Activated naive CD4-positive, alpha-beta T cell treated with anti-CD3 and anti-CD28 coated beads, Interleukin-2, amount 50 U/mL, for 24 hours (primary cell): Measurements from ENCODE around the gene ARHGEF28.

Experiments
- H3K27ac Mint-ChIP-seq: one replicate; pipeline ENCODE4 v1.8.0; 2021; ENCODE audit warnings: mild to moderate bottlenecking, mixed read lengths
- H3K27me3 Mint-ChIP-seq: one replicate; pipeline ENCODE4 v1.8.0; 2021; ENCODE audit warnings: mixed read lengths
- H3K36me3 Mint-ChIP-seq: one replicate; pipeline ENCODE4 v1.8.0; 2021; ENCODE audit warnings: mixed read lengths
- H3K4me1 Mint-ChIP-seq: one replicate; pipeline ENCODE4 v1.8.0; 2021; ENCODE audit warnings: mixed read lengths
- H3K4me3 Mint-ChIP-seq: one replicate; pipeline ENCODE4 v1.8.0; 2021; ENCODE audit warnings: mild to moderate bottlenecking, mixed read lengths
- H3K9me3 Mint-ChIP-seq: one replicate; pipeline ENCODE4 v1.8.0; 2021; ENCODE audit warnings: mixed read lengths

The ARHGEF28 gene

GRCh38 chr5:73749485-73750270 lies 123.7 kb downstream of the ARHGEF28 start:
- no peaks in the 10 kb centered on the region for H3K4me1 Mint-ChIP-seq
- no peak overlapping the region for H3K27ac Mint-ChIP-seq
- no peak overlapping the region for H3K4me3 Mint-ChIP-seq
- peaks cover 20% of the 10 kb centered on the region for H3K27me3 Mint-ChIP-seq
- H3K36me3 Mint-ChIP-seq, result no peaks in the 10 kb centered on the region
- no peaks in the 10 kb centered on the region for H3K9me3 Mint-ChIP-seq

DNA sequence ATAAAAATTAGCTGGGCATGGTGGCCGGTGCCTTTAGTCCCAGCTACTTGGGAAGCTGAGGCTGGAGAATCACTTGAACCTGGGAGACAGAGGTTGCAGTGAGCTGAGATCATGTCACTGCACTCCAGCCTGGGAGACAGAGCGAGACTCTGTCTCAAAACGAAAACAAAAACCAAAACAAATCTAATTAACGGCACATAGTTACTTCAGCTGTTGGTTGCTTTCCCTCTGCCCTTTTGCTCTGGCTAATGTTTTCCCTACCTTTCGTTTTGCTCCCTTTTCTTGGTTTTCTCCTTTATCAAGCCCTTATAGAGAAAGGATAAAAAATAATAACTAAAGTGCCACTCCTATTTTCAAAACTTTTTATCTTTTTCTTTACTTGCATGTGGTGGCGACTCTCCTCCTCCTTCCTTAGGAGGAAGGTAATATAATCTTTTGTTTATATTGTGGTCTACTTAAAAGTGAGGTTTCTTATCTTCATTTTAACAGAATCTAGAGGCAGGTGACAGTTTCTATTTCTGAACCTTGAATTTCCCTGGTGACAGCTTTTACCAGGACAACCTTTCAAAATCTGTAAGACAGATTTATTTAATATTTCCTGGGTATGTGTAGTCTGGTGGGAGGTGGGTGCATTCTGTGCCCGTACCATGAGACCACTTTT lies 125.4 kb downstream of the ARHGEF28 start:
- H3K9me3 Mint-ChIP-seq, result no peaks in the 10 kb centered on the region
- H3K27ac Mint-ChIP-seq, result no peak overlapping the region
- no peaks in the 10 kb centered on the region for H3K36me3 Mint-ChIP-seq
- H3K4me1 Mint-ChIP-seq, result no peaks in the 10 kb centered on the region
- H3K4me3 Mint-ChIP-seq, result no peak overlapping the region
- peaks cover 18% of the 10 kb centered on the region for H3K27me3 Mint-ChIP-seq

GRCh38 chr5:73754254-73754653 lies 128.3 kb downstream of the ARHGEF28 start:
- Mint-ChIP-seq H3K27me3 (peaks cover 12% of the 10 kb centered on the region), H3K27ac (no peak overlapping the region), H3K36me3 (no peaks in the 10 kb centered on the region)

GRCh38 chr5:73757416-73757815 lies 131.4 kb downstream of the ARHGEF28 start:
- H3K4me1 Mint-ChIP-seq, result no peaks in the 10 kb centered on the region
- H3K27ac Mint-ChIP-seq, result no peak overlapping the region
- peaks cover 6% of the 10 kb centered on the region for H3K27me3 Mint-ChIP-seq
- H3K36me3 Mint-ChIP-seq, result no peaks in the 10 kb centered on the region
- H3K9me3 Mint-ChIP-seq, result no peaks in the 10 kb centered on the region
- H3K4me3 Mint-ChIP-seq, result no peak overlapping the region

More at GRCh38 chr5:73754254-73754653, 128.3 kb downstream of the ARHGEF28 start:
- H3K4me1 Mint-ChIP-seq, result no peaks in the 10 kb centered on the region
- H3K4me3 Mint-ChIP-seq, result no peak overlapping the region
- no peaks in the 10 kb centered on the region for H3K9me3 Mint-ChIP-seq

DNA sequence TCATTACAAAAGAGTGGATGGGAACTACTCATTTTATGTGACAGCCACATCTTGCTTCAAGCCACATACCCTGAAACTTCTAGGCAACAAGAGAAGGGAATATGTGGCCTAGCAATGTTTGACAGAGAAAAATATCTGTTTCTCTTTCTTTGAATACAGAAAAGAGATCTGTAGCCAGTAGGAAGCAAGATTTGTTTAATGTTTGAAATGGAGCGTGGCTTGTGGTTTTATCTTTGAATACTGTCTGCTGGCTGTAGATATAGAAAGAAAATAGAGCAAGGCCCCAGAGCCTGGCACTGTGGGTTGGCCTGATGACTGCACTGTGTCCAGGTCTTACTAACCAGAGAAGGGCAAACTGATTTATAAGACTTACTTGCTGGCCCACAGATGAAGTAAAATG lies 133.8 kb downstream of the ARHGEF28 start:
- H3K27me3 Mint-ChIP-seq, result peaks cover 3% of the 10 kb centered on the region
- H3K4me3 Mint-ChIP-seq, result no peak overlapping the region
- no peaks in the 10 kb centered on the region for H3K36me3 Mint-ChIP-seq
- H3K4me1 Mint-ChIP-seq, result no peaks in the 10 kb centered on the region
- no peak overlapping the region for H3K27ac Mint-ChIP-seq
- H3K9me3 Mint-ChIP-seq, result no peaks in the 10 kb centered on the region

DNA sequence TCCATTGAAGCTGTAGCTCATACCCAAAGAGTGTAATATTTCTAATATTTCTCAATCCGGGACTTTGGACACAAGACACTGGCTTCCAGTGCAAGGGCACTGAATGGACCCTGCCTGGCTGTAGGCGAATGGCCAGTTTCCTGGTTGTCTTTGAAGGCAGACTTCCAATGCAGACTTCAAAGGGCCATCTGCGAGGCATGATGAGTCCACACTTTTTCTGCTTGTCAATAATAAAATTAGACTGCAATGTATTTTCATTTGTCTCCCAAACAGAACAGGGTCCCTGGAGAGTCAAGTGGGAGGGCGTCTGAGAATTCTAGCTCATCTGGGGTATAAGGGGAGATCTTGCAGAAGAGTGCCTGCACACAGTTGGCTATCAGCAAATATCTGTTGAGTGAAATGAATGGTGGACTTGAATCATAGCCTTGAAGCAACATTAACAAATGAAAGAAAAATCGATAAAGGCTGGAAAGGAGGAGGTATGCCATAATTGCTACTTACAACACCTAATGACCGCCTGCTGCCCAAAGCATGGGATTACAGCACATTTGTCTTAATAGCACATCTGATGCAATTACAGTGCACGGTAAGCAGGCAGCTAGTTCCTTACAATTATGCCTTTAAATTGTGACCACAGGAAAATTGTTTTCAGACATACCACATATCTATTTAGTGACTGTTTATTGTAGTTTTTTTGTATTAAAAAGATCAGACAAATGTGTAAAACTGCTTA lies 137.5 kb downstream of the ARHGEF28 start:
- no peaks in the 10 kb centered on the region for H3K36me3 Mint-ChIP-seq
- no peak overlapping the region for H3K27ac Mint-ChIP-seq
- H3K9me3 Mint-ChIP-seq, result no peaks in the 10 kb centered on the region
- peaks cover 3% of the 10 kb centered on the region for H3K27me3 Mint-ChIP-seq
- H3K4me1 Mint-ChIP-seq, result no peaks in the 10 kb centered on the region
- H3K4me3 Mint-ChIP-seq, result no peak overlapping the region

DNA sequence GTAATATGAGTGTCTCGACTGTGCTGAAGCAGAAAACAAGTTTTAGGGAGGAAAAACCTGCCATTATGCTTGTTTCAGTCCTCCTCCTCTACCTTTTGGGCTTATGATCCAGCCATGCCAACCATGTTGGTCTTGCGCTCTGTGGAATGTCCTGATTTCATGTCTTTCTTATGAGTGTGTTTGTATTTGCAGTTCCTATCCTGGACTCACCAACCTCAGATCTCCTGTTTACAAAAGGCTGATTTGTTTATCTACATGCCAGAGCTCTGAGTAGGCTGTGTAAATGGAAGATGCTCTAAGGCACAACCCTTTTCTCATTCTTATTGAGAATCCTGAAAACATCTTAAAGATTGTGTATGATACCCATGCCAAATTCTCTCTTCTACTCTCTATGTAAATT lies 138.6 kb downstream of the ARHGEF28 start:
- H3K4me1 Mint-ChIP-seq, result no peaks in the 10 kb centered on the region
- no peaks in the 10 kb centered on the region for H3K9me3 Mint-ChIP-seq
- H3K27ac Mint-ChIP-seq, result no peak overlapping the region
- peaks cover 3% of the 10 kb centered on the region for H3K27me3 Mint-ChIP-seq
- H3K36me3 Mint-ChIP-seq, result no peaks in the 10 kb centered on the region
- H3K4me3 Mint-ChIP-seq, result no peak overlapping the region

DNA sequence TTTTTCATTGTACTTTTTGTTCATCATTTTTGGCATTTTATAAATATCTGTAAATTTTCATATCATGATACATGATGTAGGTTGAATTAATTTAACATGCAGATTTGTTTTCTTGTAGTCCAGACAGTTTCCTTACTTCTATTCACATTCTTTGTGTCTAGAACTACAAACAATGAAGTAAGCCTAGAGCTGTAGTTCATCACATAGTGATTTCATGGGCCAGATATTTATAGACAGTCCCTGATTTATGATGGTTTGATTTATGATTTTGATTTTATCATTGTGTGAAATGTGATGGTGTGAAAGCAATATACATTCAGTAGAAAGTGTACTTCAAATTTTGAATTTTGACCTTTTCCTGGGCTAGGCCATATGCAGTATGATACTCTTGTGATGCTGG lies 139.0 kb downstream of the ARHGEF28 start:
- Mint-ChIP-seq H3K4me3 (no peak overlapping the region), H3K4me1 (no peaks in the 10 kb centered on the region), H3K36me3 (no peaks in the 10 kb centered on the region), H3K27ac (no peak overlapping the region), H3K9me3 (no peaks in the 10 kb centered on the region), H3K27me3 (peaks cover 3% of the 10 kb centered on the region)

- Mint-ChIP-seq H3K36me3 (no peaks in the 10 kb centered on the region), H3K4me1 (no peaks in the 10 kb centered on the region), H3K9me3 (no peaks in the 10 kb centered on the region), H3K4me3 (no peak overlapping the region), H3K27ac (no peak overlapping the region), H3K27me3 (peaks cover 3% of the 10 kb centered on the region)
These were observed 140.9 kb downstream of the ARHGEF28 start for GRCh38 chr5:73766902-73767301.

- H3K9me3 Mint-ChIP-seq, result no peaks in the 10 kb centered on the region
- no peaks in the 10 kb centered on the region for H3K4me1 Mint-ChIP-seq
- H3K27ac Mint-ChIP-seq, result no peak overlapping the region
- no peaks in the 10 kb centered on the region for H3K36me3 Mint-ChIP-seq
- H3K4me3 Mint-ChIP-seq, result no peak overlapping the region
- H3K27me3 Mint-ChIP-seq, result no peaks in the 10 kb centered on the region
These were observed 144.4 kb downstream of the ARHGEF28 start for GRCh38 chr5:73770172-73771025.

DNA sequence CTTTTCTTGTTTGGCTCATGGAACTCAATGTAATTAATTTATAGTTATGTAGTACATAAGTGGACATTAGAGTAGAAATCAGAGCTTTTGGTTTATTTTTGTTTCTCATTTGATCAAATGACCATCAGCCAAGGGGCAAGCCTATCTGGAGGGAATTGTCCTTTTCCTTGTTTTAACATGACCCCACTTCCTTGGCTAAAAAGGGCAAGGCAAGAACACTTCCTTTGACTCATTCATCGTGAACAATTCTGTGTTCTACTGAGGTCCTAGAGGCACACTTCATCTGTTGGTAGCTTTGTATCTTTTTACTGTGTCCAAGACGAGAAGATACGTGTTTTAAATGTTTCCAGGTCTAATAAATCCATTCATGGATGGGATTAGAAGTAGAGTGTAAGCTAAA lies 148.9 kb downstream of the ARHGEF28 start:
- Mint-ChIP-seq H3K4me1 (no peaks in the 10 kb centered on the region), H3K27me3 (no peaks in the 10 kb centered on the region), H3K36me3 (no peaks in the 10 kb centered on the region), H3K9me3 (no peaks in the 10 kb centered on the region), H3K4me3 (no peak overlapping the region), H3K27ac (no peak overlapping the region)

GRCh38 chr5:73776405-73776804 lies 150.4 kb downstream of the ARHGEF28 start:
- no peaks in the 10 kb centered on the region for H3K4me1 Mint-ChIP-seq
- no peaks in the 10 kb centered on the region for H3K27me3 Mint-ChIP-seq
- H3K36me3 Mint-ChIP-seq, result no peaks in the 10 kb centered on the region
- H3K27ac Mint-ChIP-seq, result no peak overlapping the region
- no peak overlapping the region for H3K4me3 Mint-ChIP-seq
- no peaks in the 10 kb centered on the region for H3K9me3 Mint-ChIP-seq

DNA sequence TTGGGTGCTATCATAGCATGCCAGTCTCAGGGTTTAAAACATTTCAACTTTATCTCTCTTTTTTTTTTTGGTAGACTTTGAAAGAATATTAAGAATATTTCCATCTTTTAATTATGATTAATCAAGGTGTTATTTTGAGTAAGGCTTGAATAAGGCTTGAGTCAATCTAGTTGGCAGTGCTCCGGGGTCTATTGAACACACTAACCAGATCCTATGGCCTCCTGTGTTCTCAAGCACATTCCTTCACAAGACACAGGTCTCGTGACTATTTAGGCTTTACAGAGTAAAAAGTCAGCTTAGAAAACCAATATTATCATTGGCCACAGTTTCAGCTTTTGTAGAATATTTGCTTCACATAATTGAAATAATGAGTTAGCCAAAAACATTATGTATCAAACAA lies 151.2 kb downstream of the ARHGEF28 start:
- no peaks in the 10 kb centered on the region for H3K36me3 Mint-ChIP-seq
- no peaks in the 10 kb centered on the region for H3K9me3 Mint-ChIP-seq
- no peak overlapping the region for H3K27ac Mint-ChIP-seq
- H3K4me3 Mint-ChIP-seq, result no peak overlapping the region
- H3K4me1 Mint-ChIP-seq, result no peaks in the 10 kb centered on the region
- H3K27me3 Mint-ChIP-seq, result no peaks in the 10 kb centered on the region

DNA sequence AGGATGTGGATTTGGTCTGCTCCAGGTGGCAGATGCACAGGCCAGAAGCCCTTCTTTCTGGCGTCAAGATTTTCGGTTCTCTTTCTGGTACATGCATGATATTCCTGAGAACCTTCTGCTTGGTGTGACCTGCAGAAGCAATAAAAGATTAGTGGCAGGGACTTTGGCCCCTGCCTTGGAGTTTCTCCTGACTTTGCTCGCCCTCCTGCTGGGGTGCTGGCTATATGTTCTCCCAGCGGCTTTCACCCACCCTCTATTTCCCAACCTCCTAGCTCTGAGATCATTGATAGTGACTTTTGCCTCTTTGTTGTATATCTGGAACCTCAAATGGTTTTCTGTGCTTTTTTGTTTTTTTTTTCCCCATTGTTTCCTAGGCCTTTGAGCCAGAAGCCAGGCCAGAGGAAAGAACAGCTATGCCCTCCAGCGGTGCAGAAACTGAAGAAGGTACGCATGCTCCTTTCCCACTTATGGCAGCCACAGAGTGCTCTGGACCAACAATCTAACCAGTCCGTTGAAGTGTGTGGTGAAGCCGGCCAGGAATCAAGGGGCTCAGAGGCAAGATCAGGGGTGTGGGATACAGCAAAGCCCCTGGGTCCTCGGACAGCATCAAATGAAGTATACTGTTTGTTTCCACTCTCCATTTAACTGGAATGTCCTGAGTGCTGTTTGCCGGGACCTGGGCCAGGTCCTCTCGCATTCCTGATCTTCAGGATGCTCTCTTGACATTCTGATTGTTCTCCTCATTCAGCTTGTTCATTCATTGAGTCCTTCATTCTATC lies 154.5 kb downstream of the ARHGEF28 start:
- Mint-ChIP-seq H3K27me3 (peaks cover 3% of the 10 kb centered on the region), H3K27ac (no peak overlapping the region), H3K4me3 (no peak overlapping the region), H3K4me1 (no peaks in the 10 kb centered on the region), H3K9me3 (no peaks in the 10 kb centered on the region), H3K36me3 (no peaks in the 10 kb centered on the region)
